HepG2 (cell line): ENCODE measurements around the gene GMEB1. TPM values are rescaled to one million over a fixed set of nuclear protein-coding genes. Genes with fewer than 3 reads are reported as not detected.

Experiments used
- KLF6 ChIP-seq: IDR thresholded peaks from 2 replicates; pipeline ENCODE4 v1.8.0; 2016; ENCODE audit warnings: missing biosample characterization, missing genetic modification reagents
- MIER2 ChIP-seq: IDR thresholded peaks from 2 replicates; pipeline ENCODE4 v1.6.1; 2016; ENCODE audit warnings: missing biosample characterization, missing genetic modification reagents
- POLR2AphosphoS2 ChIP-seq: IDR thresholded peaks from 2 replicates; pipeline ENCODE4 v1.6.1; 2011; ENCODE audit warnings: low read depth, low read length, improper control_type of control experiment
- RBM22 ChIP-seq: fragments of 200-400 bp; formaldehyde crosslinking; optimal IDR thresholded peaks from 2 replicates; pipeline ENCODE3; 2017; ENCODE audit warnings: mild to moderate bottlenecking, low read length, moderate library complexity
- SATB2 ChIP-seq: sonication (generic); formaldehyde crosslinking; IDR thresholded peaks from 2 replicates; pipeline ENCODE4 v1.5.0; 2020; ENCODE audit warnings: missing genetic modification reagents
- ZNF263 ChIP-seq: sonication (generic); formaldehyde crosslinking; IDR thresholded peaks from 2 replicates; pipeline ENCODE4 v1.4.0; 2020; ENCODE audit warnings: missing genetic modification reagents
- ZNF777 ChIP-seq: sonication (generic); formaldehyde crosslinking; IDR thresholded peaks from 2 replicates; pipeline ENCODE4 v1.4.0; 2020; ENCODE audit warnings: missing genetic modification reagents
- ZNF792 ChIP-seq: IDR thresholded peaks from 2 replicates; pipeline ENCODE4 v1.6.1; 2016
- polyA plus RNA-seq, 8 experiments: library from polyadenylated mRNA; depleted of rRNA in 3 of 8; stranded (reverse) in 7 of 8; unstranded in 1 of 8; fragments of >200 nt; fragmentation: Illumina TruSeq in 4 of 8; extraction: Trizol in 4 of 8; gene quantifications; 2 replicates each; pipeline versions ENCODE4 v1.2.1 to v1.2.3, GENCODE V29; 2011 to 2016; ENCODE audit warnings: low read depth in 4 of 8, missing spikeins in 1 of 8, mixed read lengths in 1 of 8; ENCODE audit not compliant: insufficient read depth in 1 of 8
- total RNA-seq, 5 experiments: library from RNA; depleted of rRNA; stranded (reverse); fragments of >200 nt; fragmentation: Illumina TruSeq; extraction: Trizol; gene quantifications; 2 replicates each; pipeline ENCODE4 v1.2.3, GENCODE V29; 2016; ENCODE audit warnings: low read depth in 1 of 5
- TF ChIP-seq, protein P1 (sequence below): sonication (generic); formaldehyde crosslinking; IDR thresholded peaks from 2 replicates; pipeline ENCODE4 v1.5.0; 2020; ENCODE audit warnings: missing genetic modification reagents
- TF ChIP-seq, protein P2 (sequence below): sonication (generic); formaldehyde crosslinking; IDR thresholded peaks from 2 replicates; pipeline ENCODE4 v1.4.0; 2020; ENCODE audit warnings: missing genetic modification reagents, mild to moderate bottlenecking, borderline replicate concordance
- TF ChIP-seq, protein P3 (sequence below): sonication (generic); formaldehyde crosslinking; conservative IDR thresholded peaks from 2 replicates; pipeline ENCODE4 v1.8.0; 2022; ENCODE audit warnings: missing genetic modification reagents
- TF ChIP-seq, protein P4 (sequence below): sonication (generic); formaldehyde crosslinking; IDR thresholded peaks from 2 replicates; pipeline ENCODE4 v1.4.0; 2020; ENCODE audit warnings: missing genetic modification reagents
- TF ChIP-seq, protein P5 (sequence below): sonication (generic); formaldehyde crosslinking; IDR thresholded peaks from 2 replicates; pipeline ENCODE4 v1.4.0; 2020; ENCODE audit warnings: mild to moderate bottlenecking, missing genetic modification reagents
- TF ChIP-seq, protein P6 (sequence below), 2 experiments: sonication (generic) in 1 of 2; formaldehyde crosslinking in 1 of 2; IDR thresholded peaks; 2 replicates each; pipeline versions ENCODE4 v1.6.1 to v1.9.0; 2014 to 2022; ENCODE audit warnings: antibody characterized with exemption in 1 of 2, borderline replicate concordance in 1 of 2, inconsistent platforms in 1 of 2, low read depth in 1 of 2, missing genetic modification reagents in 1 of 2

Gene GMEB1
- total and polyA plus RNA-seq, 2 of the 13 experiments (the other 11 are each of a cell fraction or from before 2014, with no cell fraction given), result 3.0 to 6.0 TPM

DNA sequence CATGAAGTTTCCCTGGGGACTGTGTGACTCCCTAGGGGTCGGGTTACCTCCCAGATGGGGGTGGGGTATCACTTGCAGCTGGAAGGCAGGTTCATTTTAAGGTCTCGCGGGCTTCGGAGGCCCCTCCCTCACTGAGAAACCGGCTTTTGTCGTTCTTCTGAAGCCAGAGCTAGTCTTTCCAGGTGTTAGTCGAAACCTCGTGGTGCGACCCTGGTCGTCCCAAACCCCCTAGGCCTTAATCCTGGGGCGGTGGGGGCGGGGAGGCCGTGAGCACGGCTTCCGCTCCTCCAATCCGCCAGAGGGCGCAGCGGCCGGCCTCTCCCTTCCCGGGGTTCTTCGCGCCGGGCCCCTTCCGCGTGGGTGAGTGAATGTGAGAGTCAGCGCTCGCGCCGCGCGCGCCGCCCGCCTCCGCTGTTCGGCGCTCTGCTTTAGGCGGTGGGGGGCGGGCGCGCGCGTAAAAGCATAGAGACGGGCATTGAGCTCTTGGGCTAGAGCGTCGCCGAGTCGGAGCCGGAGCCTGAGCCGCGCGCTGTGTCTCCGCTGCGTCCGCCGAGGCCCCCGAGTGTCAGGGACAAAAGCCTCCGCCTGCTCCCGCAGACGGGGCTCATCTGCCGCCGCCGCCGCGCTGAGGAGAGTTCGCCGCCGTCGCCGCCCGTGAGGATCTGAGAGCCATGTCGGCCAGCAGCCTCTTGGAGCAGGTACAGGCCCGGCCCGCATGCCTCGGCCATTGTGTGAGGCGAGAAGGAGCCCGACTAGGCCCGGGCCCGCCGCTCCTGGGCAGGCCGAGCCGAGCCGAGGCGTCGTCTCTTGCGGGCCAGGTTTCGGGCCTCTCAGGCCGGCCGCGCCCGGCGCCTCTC is 68.1 kb downstream of the GMEB1 start, which contains the start of gene YTHDF2 (continued):
- TF ChIP-seq, protein P1, sequence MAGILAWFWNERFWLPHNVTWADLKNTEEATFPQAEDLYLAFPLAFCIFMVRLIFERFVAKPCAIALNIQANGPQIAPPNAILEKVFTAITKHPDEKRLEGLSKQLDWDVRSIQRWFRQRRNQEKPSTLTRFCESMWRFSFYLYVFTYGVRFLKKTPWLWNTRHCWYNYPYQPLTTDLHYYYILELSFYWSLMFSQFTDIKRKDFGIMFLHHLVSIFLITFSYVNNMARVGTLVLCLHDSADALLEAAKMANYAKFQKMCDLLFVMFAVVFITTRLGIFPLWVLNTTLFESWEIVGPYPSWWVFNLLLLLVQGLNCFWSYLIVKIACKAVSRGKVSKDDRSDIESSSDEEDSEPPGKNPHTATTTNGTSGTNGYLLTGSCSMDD (CRISPR knock-in tag), result no peak
- TF ChIP-seq, protein P2, sequence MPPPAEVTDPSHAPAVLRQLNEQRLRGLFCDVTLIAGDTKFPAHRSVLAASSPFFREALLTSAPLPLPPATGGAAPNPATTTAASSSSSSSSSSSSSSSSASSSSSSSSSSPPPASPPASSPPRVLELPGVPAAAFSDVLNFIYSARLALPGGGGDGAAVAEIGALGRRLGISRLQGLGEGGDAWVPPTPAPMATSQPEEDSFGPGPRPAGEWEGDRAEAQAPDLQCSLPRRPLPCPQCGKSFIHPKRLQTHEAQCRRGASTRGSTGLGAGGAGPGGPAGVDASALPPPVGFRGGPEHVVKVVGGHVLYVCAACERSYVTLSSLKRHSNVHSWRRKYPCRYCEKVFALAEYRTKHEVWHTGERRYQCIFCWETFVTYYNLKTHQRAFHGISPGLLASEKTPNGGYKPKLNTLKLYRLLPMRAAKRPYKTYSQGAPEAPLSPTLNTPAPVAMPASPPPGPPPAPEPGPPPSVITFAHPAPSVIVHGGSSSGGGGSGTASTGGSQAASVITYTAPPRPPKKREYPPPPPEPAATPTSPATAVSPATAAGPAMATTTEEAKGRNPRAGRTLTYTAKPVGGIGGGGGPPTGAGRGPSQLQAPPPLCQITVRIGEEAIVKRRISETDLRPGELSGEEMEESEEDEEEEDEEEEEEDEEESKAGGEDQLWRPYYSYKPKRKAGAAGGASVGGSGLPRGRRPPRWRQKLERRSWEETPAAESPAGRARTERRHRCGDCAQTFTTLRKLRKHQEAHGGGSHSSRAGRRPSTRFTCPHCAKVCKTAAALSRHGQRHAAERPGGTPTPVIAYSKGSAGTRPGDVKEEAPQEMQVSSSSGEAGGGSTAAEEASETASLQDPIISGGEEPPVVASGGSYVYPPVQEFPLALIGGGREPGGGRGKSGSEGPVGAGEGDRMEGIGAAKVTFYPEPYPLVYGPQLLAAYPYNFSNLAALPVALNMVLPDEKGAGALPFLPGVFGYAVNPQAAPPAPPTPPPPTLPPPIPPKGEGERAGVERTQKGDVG (CRISPR knock-in tag), result 0 out of 2 replicates have a peak, but pooled peaks have one; percentile 33
- TF ChIP-seq, protein P3, sequence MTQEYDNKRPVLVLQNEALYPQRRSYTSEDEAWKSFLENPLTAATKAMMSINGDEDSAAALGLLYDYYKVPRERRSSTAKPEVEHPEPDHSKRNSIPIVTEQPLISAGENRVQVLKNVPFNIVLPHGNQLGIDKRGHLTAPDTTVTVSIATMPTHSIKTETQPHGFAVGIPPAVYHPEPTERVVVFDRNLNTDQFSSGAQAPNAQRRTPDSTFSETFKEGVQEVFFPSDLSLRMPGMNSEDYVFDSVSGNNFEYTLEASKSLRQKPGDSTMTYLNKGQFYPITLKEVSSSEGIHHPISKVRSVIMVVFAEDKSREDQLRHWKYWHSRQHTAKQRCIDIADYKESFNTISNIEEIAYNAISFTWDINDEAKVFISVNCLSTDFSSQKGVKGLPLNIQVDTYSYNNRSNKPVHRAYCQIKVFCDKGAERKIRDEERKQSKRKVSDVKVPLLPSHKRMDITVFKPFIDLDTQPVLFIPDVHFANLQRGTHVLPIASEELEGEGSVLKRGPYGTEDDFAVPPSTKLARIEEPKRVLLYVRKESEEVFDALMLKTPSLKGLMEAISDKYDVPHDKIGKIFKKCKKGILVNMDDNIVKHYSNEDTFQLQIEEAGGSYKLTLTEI, result no peak
- peak; percentile 42; the same call in 1 of the 2 replicates for TF ChIP-seq SATB2 (CRISPR knock-in tag)
- TF ChIP-seq ZNF792 (CRISPR knock-in tag), result no peak; the same call in 1 of the 2 replicates
- TF ChIP-seq ZNF777 (CRISPR knock-in tag), result no peak
- TF ChIP-seq KLF6 (CRISPR knock-in tag), result peak; percentile 85
- TF ChIP-seq ZNF263, result no peak; the same call in 1 of the 2 replicates
- TF ChIP-seq, protein P4, sequence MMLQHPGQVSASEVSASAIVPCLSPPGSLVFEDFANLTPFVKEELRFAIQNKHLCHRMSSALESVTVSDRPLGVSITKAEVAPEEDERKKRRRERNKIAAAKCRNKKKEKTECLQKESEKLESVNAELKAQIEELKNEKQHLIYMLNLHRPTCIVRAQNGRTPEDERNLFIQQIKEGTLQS (CRISPR knock-in tag), result no peak
- TF ChIP-seq, protein P5, sequence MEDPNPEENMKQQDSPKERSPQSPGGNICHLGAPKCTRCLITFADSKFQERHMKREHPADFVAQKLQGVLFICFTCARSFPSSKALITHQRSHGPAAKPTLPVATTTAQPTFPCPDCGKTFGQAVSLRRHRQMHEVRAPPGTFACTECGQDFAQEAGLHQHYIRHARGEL, result no peak
- TF ChIP-seq, protein P6, sequence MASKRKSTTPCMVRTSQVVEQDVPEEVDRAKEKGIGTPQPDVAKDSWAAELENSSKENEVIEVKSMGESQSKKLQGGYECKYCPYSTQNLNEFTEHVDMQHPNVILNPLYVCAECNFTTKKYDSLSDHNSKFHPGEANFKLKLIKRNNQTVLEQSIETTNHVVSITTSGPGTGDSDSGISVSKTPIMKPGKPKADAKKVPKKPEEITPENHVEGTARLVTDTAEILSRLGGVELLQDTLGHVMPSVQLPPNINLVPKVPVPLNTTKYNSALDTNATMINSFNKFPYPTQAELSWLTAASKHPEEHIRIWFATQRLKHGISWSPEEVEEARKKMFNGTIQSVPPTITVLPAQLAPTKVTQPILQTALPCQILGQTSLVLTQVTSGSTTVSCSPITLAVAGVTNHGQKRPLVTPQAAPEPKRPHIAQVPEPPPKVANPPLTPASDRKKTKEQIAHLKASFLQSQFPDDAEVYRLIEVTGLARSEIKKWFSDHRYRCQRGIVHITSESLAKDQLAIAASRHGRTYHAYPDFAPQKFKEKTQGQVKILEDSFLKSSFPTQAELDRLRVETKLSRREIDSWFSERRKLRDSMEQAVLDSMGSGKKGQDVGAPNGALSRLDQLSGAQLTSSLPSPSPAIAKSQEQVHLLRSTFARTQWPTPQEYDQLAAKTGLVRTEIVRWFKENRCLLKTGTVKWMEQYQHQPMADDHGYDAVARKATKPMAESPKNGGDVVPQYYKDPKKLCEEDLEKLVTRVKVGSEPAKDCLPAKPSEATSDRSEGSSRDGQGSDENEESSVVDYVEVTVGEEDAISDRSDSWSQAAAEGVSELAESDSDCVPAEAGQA (IDR thresholded peaks at IDR 0.05; ENCODE audit: low read depth), result peak; percentile 77
- TF ChIP-seq, protein P6 (CRISPR knock-in tag; IDR thresholded peaks at IDR 0.05; ENCODE audit: borderline replicate concordance), result peak; percentile 35; the same call in 1 of the 2 replicates
- TF ChIP-seq POLR2AphosphoS2, result no peak
- peak; percentile 26; the same call in 1 of the 2 replicates for TF ChIP-seq MIER2 (CRISPR knock-in tag)
- TF ChIP-seq RBM22, result no peak
